ENCODE results near the gene MRPL57. TPM values are rescaled to one million over a fixed set of nuclear protein-coding genes. Genes with fewer than 3 reads are reported as not detected.

Gene MRPL57
- total RNA-seq, 4 donors from 2014 or later, result 10.1 to 24.3 (median 15.5) TPM

DNA sequence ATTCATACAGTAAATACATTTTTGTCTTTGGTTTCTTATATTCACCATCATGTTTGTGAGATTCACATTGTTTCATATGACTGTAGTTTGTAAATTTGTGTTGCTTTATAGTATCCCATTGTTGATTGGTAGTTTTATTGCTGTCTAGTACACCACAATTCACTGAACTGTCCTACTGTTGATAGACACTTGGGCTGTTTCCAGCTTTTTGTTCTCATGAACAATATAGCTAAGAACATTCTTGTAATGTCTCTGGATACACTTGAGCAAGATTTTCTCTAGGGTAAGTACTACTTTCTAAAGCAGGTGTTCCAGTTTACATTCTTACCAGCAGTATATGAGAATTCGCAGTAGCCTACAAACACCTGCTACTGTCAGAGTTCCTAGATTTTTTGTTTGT, 37.9 kb upstream of the MRPL57 start:
- no peak overlapping the region for H3K27ac ChIP-seq
- no peak for DNase-seq
- peaks cover 0 to 24% (median 13%) of the 10 kb centered on the region in 4 donors for H3K4me1 ChIP-seq
- no peaks in the 10 kb centered on the region for H3K9me3 ChIP-seq
- peaks cover 0 to 6% (median 0%) of the 10 kb centered on the region in 3 donors for H3K36me3 ChIP-seq
- TF ChIP-seq POLR2A (IDR thresholded peaks at IDR 0.05), result no peak
- TF ChIP-seq, protein P1, sequence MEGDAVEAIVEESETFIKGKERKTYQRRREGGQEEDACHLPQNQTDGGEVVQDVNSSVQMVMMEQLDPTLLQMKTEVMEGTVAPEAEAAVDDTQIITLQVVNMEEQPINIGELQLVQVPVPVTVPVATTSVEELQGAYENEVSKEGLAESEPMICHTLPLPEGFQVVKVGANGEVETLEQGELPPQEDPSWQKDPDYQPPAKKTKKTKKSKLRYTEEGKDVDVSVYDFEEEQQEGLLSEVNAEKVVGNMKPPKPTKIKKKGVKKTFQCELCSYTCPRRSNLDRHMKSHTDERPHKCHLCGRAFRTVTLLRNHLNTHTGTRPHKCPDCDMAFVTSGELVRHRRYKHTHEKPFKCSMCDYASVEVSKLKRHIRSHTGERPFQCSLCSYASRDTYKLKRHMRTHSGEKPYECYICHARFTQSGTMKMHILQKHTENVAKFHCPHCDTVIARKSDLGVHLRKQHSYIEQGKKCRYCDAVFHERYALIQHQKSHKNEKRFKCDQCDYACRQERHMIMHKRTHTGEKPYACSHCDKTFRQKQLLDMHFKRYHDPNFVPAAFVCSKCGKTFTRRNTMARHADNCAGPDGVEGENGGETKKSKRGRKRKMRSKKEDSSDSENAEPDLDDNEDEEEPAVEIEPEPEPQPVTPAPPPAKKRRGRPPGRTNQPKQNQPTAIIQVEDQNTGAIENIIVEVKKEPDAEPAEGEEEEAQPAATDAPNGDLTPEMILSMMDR (IDR thresholded peaks at IDR 0.05), result no peak
- H3K27me3 ChIP-seq, result no peaks in the 10 kb centered on the region
- no peak overlapping the region for H3K4me3 ChIP-seq

DNA sequence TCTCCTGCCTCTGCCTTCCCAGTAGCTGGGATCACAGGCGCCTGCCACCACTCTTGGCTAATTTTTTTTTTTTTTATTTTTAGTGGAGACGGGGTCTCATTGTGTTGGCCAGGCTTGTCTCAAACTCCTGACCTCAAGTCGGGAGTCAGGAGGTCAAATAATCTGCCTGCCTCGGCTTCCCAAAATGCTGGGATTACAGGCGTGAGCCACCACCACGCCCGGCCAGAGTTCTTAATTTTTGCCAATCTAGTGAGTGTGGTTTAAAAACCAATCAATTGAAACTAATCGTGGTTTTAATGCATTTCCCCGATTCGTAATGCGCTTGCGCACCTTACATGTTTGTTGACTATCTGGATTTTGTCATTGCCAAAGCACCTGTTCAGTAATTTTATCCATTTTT, 37.1 kb upstream of the MRPL57 start:
- H3K27ac ChIP-seq, result peak overlapping the region; percentile 78 to 86 (median 82)
- peaks cover 0 to 26% (median 13%) of the 10 kb centered on the region in 4 donors for H3K4me1 ChIP-seq
- peak overlapping the region in 3 of 4 donors; percentile 60 to 82 (median 81) for H3K4me3 ChIP-seq
- H3K9me3 ChIP-seq, result no peaks in the 10 kb centered on the region
- H3K36me3 ChIP-seq, result peaks cover 0 to 6% (median 0%) of the 10 kb centered on the region in 3 donors
- no peak for DNase-seq
- H3K27me3 ChIP-seq, result no peaks in the 10 kb centered on the region
- TF ChIP-seq POLR2A (IDR thresholded peaks at IDR 0.05), result no peak

DNA sequence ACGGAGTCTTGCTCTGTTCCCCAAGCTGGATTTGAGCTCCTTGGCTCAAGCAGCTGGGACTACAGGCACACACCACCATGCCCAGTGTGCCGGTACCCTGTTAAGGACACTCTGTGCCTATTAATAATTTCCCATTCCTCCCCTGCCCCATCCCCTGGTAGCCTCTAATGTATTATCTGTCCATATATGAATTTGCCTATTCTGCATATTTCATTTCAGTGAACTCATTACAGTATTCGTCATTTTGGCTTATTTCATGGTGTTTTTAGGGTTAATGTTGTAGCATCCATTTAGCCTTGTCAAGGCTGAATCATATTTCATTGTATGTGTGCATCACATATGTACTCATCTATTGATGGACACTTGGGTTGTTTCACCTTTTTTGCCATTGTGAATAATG, 33.7 kb upstream of the MRPL57 start:
- TF ChIP-seq, protein P1 (IDR thresholded peaks at IDR 0.05), result no peak
- no peak for TF ChIP-seq POLR2A (IDR thresholded peaks at IDR 0.05)
- Histone ChIP-seq H3K27me3 (no peaks in the 10 kb centered on the region), H3K4me1 (peaks cover 0 to 26% (median 13%) of the 10 kb centered on the region in 4 donors), H3K4me3 (no peak overlapping the region), H3K9me3 (no peaks in the 10 kb centered on the region), H3K36me3 (peaks cover 0 to 30% (median 0%) of the 10 kb centered on the region in 3 donors), H3K27ac (no peak overlapping the region)
- DNase-seq, result no peak

DNA sequence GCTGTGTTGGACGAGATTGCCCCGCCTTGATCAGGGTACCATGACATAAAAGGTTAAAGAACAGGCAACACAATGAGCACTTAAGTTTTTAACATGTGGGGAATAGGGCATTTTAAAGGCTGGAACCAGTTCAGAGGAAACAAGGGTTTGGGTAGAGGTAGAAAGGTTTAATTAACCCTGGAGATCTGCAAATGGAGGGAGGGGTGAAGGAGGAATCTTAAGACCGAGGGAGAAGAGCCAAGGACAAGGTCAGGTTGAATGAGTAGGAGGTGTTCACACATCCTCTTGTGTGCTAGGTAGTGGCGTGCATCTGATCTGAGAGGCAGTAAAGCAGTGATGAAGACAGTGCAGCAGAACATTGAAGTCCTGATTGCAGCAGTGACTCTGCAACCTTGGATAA, 28.6 kb upstream of the MRPL57 start:
- no peak overlapping the region for H3K4me3 ChIP-seq
- H3K9me3 ChIP-seq, result no peaks in the 10 kb centered on the region
- H3K27ac ChIP-seq, result no peak overlapping the region
- peaks cover 0 to 9% (median 2%) of the 10 kb centered on the region in 4 donors for H3K4me1 ChIP-seq
- H3K36me3 ChIP-seq, result peaks cover 0 to 29% (median 0%) of the 10 kb centered on the region in 3 donors
- H3K27me3 ChIP-seq, result no peaks in the 10 kb centered on the region
- TF ChIP-seq POLR2A (IDR thresholded peaks at IDR 0.05), result no peak
- TF ChIP-seq, protein P1 (IDR thresholded peaks at IDR 0.05), result no peak
- DNase-seq, result no peak

DNA sequence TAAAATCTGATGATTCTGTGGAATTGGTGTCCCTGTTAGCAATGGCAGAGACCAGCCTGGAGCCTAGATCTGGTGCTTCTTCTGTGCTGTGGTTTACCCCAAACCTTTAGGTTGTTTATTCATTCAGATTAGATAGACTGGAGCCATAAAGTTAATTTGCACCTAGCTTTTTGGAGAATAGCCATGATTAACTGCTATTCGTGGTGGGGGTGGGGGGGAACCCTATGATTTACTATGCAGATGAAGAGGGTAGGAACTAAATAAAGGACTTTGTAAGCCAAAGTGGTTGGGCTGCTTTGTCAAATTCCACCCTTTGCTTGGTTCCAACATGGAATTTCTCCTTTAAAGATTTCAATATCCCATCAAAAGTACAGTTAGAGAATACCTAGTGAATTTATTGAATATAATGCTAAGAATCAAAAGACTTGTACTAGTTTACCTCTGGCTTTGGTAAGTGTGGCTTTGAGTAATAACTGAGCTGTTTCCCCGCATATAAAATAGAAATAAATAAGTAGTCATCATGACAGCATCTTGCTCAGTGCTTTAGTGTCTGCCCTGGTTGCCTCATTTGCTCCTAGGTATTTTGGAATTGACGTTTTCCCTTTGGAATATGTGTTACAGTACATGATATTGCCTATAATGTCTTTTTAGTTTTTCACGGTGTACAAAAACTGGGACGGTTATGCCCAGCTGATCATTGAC, 27.8 kb upstream of the MRPL57 start:
- Histone ChIP-seq H3K4me1 (peaks cover 0 to under 1% (median 0%) of the 10 kb centered on the region in 4 donors), H3K27me3 (no peaks in the 10 kb centered on the region), H3K9me3 (no peaks in the 10 kb centered on the region), H3K36me3 (peaks cover 0 to 29% (median 0%) of the 10 kb centered on the region in 3 donors), H3K27ac (no peak overlapping the region), H3K4me3 (no peak overlapping the region)
- TF ChIP-seq, protein P1 (IDR thresholded peaks at IDR 0.05), result no peak
- no peak for TF ChIP-seq POLR2A (IDR thresholded peaks at IDR 0.05)
- DNase-seq, result no peak

DNA sequence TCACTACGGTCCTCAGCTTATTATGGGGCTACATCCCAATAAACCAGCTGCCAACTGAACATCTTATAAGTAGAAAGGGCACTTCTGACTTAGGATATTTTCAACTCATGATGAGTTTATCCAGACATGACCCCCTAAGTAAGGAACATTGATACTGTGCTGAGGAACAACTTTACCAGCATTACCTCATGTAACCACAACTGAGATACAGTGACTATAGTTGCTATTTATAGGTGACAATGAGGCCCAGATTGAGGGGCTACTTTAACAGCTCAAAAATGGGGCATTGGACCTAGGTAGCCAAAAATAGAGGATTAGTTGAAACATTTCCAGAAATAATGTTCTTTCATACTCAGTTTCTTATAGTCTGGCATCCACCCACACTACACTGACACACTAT, 26.9 kb upstream of the MRPL57 start:
- Histone ChIP-seq H3K4me3 (no peak overlapping the region), H3K9me3 (no peaks in the 10 kb centered on the region), H3K27me3 (no peaks in the 10 kb centered on the region), H3K36me3 (peaks cover 0 to 29% (median 0%) of the 10 kb centered on the region in 3 donors), H3K4me1 (no peaks in the 10 kb centered on the region), H3K27ac (no peak overlapping the region)
- no peak for DNase-seq
- TF ChIP-seq POLR2A (IDR thresholded peaks at IDR 0.05), result no peak
- TF ChIP-seq, protein P1 (IDR thresholded peaks at IDR 0.05), result no peak

All from Peyer's patch (tissue), 4 donors.